Left lung (tissue), 10 donors: ENCODE data around the gene ST7. TPM values are rescaled to one million over a fixed set of nuclear protein-coding genes. Genes with fewer than 3 reads are reported as not detected.

Experiments
- ATAC-seq: fragments of 200-7000 bp; cut with Tn5 transposase; one replicate; pipeline ENCODE4 v1.9.1; 2020; ENCODE audit warnings: moderate library complexity
- DNase-seq, 4 donors: peaks; one replicate each; pipeline ENCODE4 v3.0.0-alpha.2; 2013 to 2020
- H3K27ac ChIP-seq, 2 donors: fragments of 200-600 bp; sonication (generic) in 1 of 2; one replicate each; pipeline versions ENCODE4 v1.5.0 to v1.8.0; 2020 to 2021
- H3K27me3 ChIP-seq, 2 donors: fragments of 200-600 bp; sonication (generic) in 1 of 2; one replicate each; pipeline versions ENCODE4 v1.5.0 to v1.8.0; 2020 to 2021
- H3K36me3 ChIP-seq, 2 donors: fragments of 200-600 bp; sonication (generic) in 1 of 2; one replicate each; pipeline versions ENCODE4 v1.5.0 to v1.8.0; 2020 to 2021
- H3K4me1 ChIP-seq, 2 donors: fragments of 200-600 bp; one replicate each; pipeline ENCODE4 v1.8.0; 2021
- H3K4me3 ChIP-seq, 2 donors: fragments of 200-600 bp; sonication (generic) in 1 of 2; one replicate each; pipeline versions ENCODE4 v1.5.0 to v1.8.0; 2020 to 2021; ENCODE audit warnings: mild to moderate bottlenecking in 1 of 2
- H3K9me3 ChIP-seq, 2 donors: fragments of 200-600 bp; sonication (generic) in 1 of 2; one replicate each; pipeline versions ENCODE4 v1.5.0 to v1.8.0; 2020 to 2021
- intact Hi-C, 2 donors: fragments of 100-400 bp; cut with DNase I; formaldehyde crosslinking; loops; one replicate each; pipeline versions ENCODE4 v1.11.2 to v1.14.2; 2022
- polyA plus RNA-seq, 6 donors: library from polyadenylated mRNA; unstranded; fragments of 120-200 nt; gene quantifications; one replicate each; pipeline ENCODE4 v1.2.1, GENCODE V29; 2013; ENCODE audit not compliant: insufficient read length in 6 of 6
- total RNA-seq, 2 donors: library from RNA; stranded (reverse); fragmentation: NEBNext Ultra II Directional; extraction: Animal tissue kit (Norgen Biotek cat#: 25700); gene quantifications; one replicate each; pipeline ENCODE4 v1.2.1, GENCODE V29; 2021
- TF ChIP-seq, protein P1 (sequence below), 2 donors: fragments of 200-600 bp; sonication (generic) in 1 of 2; IDR thresholded peaks; one replicate each; pipeline versions ENCODE4 v1.5.0 to v1.8.0; 2021; ENCODE audit warnings: antibody characterized with exemption in 2 of 2
- donor health status: DM: no; HTN: yes; CAD: no.
- donor health status: DM: no; HTN: no; CAD: no.

The ST7 gene
- total and polyA plus RNA-seq, 8 donors = 36.3 to 60.6 (median 48.4) TPM

DNA sequence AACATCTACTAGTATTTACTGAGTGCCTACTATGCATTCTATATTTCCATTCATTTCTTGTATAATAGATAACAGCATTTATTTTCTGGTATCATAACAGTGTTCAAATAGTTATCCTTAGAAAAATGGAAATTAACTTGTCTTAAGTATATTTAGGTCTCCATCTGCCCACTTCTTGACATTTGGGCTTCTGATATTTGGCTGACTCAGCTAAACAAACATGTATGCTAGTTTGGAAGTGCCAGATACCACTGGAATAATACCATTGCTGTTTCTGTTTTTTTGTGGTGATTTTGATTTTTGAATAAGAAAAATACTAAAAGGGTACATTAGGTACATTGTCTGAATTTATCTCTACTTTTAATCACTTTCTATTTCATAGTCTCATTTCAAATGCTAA lies 169.2 kb downstream of the ST7 start:
- Histone ChIP-seq H3K36me3 (no peaks in the 10 kb centered on the region), H3K4me3 (no peak overlapping the region), H3K27me3 (no peaks in the 10 kb centered on the region), H3K27ac (no peak overlapping the region), H3K4me1 (peaks cover 0 to 34% of the 10 kb centered on the region in 2 donors), H3K9me3 (no peaks in the 10 kb centered on the region)
- intact Hi-C loops = loop anchor here in 1 of 2 donors (5.0 kb wide), 1 partner anchor 135 kb away; no protein-coding TSS in a partner anchor
- TF ChIP-seq, protein P1, sequence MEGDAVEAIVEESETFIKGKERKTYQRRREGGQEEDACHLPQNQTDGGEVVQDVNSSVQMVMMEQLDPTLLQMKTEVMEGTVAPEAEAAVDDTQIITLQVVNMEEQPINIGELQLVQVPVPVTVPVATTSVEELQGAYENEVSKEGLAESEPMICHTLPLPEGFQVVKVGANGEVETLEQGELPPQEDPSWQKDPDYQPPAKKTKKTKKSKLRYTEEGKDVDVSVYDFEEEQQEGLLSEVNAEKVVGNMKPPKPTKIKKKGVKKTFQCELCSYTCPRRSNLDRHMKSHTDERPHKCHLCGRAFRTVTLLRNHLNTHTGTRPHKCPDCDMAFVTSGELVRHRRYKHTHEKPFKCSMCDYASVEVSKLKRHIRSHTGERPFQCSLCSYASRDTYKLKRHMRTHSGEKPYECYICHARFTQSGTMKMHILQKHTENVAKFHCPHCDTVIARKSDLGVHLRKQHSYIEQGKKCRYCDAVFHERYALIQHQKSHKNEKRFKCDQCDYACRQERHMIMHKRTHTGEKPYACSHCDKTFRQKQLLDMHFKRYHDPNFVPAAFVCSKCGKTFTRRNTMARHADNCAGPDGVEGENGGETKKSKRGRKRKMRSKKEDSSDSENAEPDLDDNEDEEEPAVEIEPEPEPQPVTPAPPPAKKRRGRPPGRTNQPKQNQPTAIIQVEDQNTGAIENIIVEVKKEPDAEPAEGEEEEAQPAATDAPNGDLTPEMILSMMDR (IDR thresholded peaks at IDR 0.05) = no peak
- DNase-seq = no peak
- ATAC-seq = no peak

DNA sequence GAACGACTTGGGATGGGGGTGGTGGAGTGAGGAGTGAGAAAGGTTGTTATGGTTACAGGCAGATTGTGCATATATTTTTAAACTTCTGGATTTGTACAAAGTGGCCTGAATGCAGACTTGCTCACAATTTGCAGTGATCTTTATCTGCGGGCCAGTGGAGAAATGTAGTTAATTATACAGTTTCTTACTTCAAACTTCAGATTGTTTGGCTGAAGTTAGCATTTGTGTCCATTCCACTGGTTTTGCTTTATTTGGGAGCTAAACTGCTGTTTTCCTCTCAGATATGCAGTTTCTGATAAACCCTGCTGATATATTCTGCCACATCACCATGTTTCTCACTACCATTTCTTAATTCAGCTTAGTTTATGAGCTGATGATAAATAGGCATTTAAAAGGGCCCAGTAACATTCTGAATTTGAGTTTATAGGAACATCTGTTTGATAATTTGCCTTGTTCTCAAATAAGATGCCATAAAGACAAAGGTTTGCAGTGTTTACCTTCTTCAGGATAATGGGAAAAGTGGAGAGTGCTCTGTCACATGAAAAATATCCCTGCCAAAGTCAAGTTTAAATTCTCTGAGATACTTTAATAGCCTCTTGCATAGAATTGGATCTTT lies 170.1 kb downstream of the ST7 start:
- no peaks in the 10 kb centered on the region for H3K27me3 ChIP-seq
- ATAC-seq = no peak
- intact Hi-C loops = loop anchor here in 1 of 2 donors (5.0 kb wide), 1 partner anchor 136 kb away; no protein-coding TSS in a partner anchor
- no peaks in the 10 kb centered on the region for H3K9me3 ChIP-seq
- no peaks in the 10 kb centered on the region for H3K36me3 ChIP-seq
- H3K27ac ChIP-seq = no peak overlapping the region
- DNase-seq = no peak
- TF ChIP-seq, protein P1 (IDR thresholded peaks at IDR 0.05) = no peak
- peaks cover 0 to 34% of the 10 kb centered on the region in 2 donors for H3K4me1 ChIP-seq
- no peak overlapping the region for H3K4me3 ChIP-seq

DNA sequence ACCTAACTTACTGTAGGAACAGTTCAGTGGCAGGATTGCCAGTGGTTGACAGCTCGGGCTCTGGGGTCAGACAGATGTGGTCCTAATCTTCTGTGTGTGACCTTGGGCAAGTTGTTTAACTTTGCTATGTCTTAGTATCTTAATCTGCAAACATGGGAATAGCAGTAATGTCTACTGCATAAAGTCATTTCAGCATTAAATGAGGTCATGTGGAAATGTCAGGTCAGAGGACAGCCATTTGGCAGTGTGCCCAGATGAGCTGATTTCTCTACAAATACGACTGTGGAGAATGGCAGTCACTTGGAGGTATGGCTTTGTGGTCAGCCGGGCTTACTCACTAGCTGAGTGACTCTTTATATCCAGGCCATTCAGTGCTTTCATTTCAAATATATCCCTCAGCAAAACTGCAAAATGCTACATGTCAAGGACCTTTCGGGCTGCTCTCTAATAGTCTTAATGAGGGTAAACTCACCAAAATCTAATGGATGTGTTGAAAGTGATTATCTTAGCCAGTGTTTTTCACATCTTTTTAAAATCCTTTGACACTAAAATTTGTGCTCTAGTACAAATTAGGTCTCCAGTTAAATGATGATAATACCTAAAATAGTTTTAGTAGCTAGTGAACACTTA lies 171.4 kb downstream of the ST7 start:
- no peak overlapping the region for H3K4me3 ChIP-seq
- intact Hi-C loops = loop anchor here in 1 of 2 donors (5.0 kb wide), 1 partner anchor 137 kb away; no protein-coding TSS in a partner anchor
- H3K4me1 ChIP-seq = peaks cover 0 to 22% of the 10 kb centered on the region in 2 donors
- ATAC-seq (peak; percentile 92), DNase-seq (peak in 3 of 4 donors; percentile 33 to 86 (median 63))
- TF ChIP-seq, protein P1 (IDR thresholded peaks at IDR 0.05) = no peak
- no peaks in the 10 kb centered on the region for H3K36me3 ChIP-seq
- H3K27me3 ChIP-seq = no peaks in the 10 kb centered on the region
- peak overlapping the region in 1 of 2 donors; percentile 33 for H3K27ac ChIP-seq
- H3K9me3 ChIP-seq = no peaks in the 10 kb centered on the region

DNA sequence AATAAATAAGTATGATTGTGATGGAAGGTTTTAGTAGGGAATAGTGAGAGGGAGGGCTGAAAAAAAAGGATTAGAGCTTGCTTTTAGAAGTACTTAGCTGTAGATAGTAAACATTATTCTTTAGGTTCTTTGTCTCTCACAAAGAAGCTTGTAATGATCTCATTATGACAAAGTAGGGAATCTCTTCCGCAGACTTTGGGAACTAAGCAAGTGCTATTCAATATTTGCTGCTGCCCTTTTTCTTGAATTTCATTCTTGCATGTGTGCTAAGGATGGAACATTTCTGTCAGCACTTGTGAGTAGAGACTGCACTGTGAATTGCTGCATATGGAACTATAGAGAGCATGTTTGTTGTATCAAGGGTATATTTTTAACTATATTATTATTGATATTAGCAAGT lies 173.4 kb downstream of the ST7 start:
- H3K27me3 ChIP-seq = no peaks in the 10 kb centered on the region
- TF ChIP-seq, protein P1 (IDR thresholded peaks at IDR 0.05) = no peak
- H3K36me3 ChIP-seq = no peaks in the 10 kb centered on the region
- no peak for ATAC-seq
- H3K9me3 ChIP-seq = no peaks in the 10 kb centered on the region
- no peak overlapping the region for H3K4me3 ChIP-seq
- H3K4me1 ChIP-seq = peaks cover 0 to 21% of the 10 kb centered on the region in 2 donors
- intact Hi-C loops = no loop called here
- H3K27ac ChIP-seq = no peak overlapping the region
- peak in 2 of 4 donors; percentile 43 to 65 for DNase-seq

DNA sequence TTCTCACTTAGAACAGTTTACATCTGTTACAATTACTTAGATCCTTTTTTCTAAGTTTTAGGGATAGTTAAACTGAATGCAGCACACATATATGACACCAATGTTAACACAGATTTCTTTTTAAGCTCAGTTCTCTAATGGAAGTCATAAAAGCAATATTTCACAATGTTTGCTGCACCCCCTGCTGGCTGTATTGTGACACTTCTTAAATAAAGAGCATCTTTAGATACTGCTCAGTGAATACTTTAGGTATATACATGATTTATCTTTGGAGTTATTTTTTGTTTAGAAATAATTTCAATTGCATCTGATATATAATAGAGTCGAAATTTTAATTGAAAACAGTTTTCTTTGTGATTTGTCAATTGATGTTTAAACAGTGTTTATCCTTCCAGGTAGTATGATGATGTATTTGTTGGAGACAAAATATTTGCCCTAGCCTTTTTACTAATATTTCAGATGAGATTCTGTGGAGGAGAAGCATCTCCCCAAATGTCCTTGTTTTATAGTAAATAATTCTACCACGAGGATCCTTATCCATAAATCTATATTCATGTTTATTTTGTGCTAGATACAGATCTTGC lies 174.4 kb downstream of the ST7 start:
- intact Hi-C loops = no loop called here
- TF ChIP-seq, protein P1 (IDR thresholded peaks at IDR 0.05) = peak; percentile 51 to 74
- no peaks in the 10 kb centered on the region for H3K36me3 ChIP-seq
- no peaks in the 10 kb centered on the region for H3K27me3 ChIP-seq
- H3K9me3 ChIP-seq = no peaks in the 10 kb centered on the region
- ATAC-seq (peak; percentile 69), DNase-seq (peak in 2 of 4 donors; percentile 44 to 69)
- H3K4me3 ChIP-seq = no peak overlapping the region
- H3K4me1 ChIP-seq = peaks cover 0 to 19% of the 10 kb centered on the region in 2 donors
- H3K27ac ChIP-seq = no peak overlapping the region
